Measurements from ENCODE around the gene TNS3. TPM values are rescaled to one million over a fixed set of nuclear protein-coding genes. Genes with fewer than 3 reads are reported as not detected.

The TNS3 gene
- total and polyA plus RNA-seq, 7 donors: 17.4 to 43.8 (median 28.8) TPM

GRCh38 chr7:47498229-47499056, 83.5 kb downstream of the TNS3 start:
- WGBS, 2 donors: 36 to 69% methylated on average over 17 of the region's 17 CpGs
- Histone ChIP-seq H3K4me1 (peaks cover 0 to 91% (median 88%) of the 10 kb centered on the region in 4 donors), H3K36me3 (no peaks in the 10 kb centered on the region), H3K27ac (peak overlapping the region; percentile 19 to 75 (median 74)), H3K4me3 (no peak overlapping the region), H3K9me3 (no peaks in the 10 kb centered on the region), H3K27me3 (no peaks in the 10 kb centered on the region)
- TF ChIP-seq EP300 (IDR thresholded peaks at IDR 0.05) (no peak), POLR2A (IDR thresholded peaks at IDR 0.05) (no peak), POLR2AphosphoS5 (IDR thresholded peaks at IDR 0.05) (no peak), CTCF (IDR thresholded peaks at IDR 0.05) (no peak)
- peak; percentile 65 for DNase-seq
- intact Hi-C loops (cut with DNase I): loop anchor here (5.0 kb wide), 1 partner anchor 84 kb away; the partner anchor contains the start of gene TNS3

DNA sequence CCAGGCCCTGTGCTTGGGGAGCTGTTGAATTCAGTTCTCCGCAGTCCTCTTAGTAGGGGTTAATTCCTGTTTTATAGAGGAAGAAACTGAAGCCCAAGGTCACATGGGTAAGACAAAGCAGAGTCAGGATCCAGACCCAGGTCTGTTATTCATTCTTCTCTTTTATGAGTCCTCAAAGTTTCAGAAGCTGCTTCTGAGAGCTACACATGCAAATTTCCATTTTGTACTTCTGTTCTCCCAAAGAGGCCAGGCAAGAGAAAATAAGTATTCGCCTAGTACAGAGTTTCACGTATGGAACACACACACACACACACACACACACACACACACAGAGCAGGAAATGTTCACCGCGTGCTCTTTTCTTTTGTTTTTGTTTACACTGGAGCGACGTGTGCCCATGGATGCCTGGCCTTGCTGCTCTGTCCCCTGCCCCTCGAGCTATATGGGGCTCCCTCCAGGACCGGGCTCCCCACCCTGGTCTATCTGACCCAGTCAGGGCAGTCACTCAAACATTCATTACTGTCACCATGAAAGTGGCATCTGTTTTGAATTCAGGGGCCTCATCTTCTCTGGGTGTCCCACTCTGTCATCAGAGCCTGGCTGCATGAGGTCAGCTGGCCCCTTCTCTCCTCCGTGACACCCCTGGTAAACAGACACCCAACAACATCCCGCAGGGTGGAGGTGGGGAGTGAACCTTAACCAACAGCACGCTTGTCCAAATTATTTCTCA, 84.4 kb downstream of the TNS3 start:
- DNase-seq: no peak
- TF ChIP-seq EP300 (IDR thresholded peaks at IDR 0.05) (no peak), POLR2AphosphoS5 (IDR thresholded peaks at IDR 0.05) (peak in 2 of 4 donors; percentile 6 to 29)
- WGBS, 2 donors: 24 to 38% methylated on average over 12 of the region's 12 CpGs
- Histone ChIP-seq H3K4me1 (peaks cover 0 to 88% (median 80%) of the 10 kb centered on the region in 4 donors), H3K9me3 (no peaks in the 10 kb centered on the region), H3K27ac (peak overlapping the region; percentile 19 to 75 (median 74)), H3K27me3 (no peaks in the 10 kb centered on the region), H3K36me3 (no peaks in the 10 kb centered on the region), H3K4me3 (no peak overlapping the region)
- intact Hi-C loops (cut with DNase I): loop anchor here (5.0 kb wide), 1 partner anchor 85 kb away; the partner anchor contains the start of gene TNS3

DNA sequence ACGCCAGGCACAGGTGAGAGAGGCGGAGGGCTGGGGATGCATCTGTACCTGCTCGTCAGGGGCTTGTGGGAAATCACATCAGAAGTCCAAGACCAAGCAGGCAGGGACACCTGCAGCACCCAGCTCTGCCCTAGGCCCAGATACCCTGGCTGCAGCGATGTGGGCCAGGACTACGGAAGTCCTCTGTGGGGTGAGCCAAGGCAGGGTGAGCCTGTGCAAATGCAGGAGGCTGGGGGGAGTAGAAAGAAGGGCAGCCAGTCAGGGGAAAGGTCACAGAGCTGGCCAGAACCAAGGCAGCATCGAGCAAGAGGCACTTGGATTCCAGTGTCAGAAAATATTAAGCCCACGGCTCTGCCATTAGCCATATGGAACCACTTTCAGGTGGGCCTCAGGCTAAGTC, 85.2 kb downstream of the TNS3 start:
- no peak for TF ChIP-seq CTCF (IDR thresholded peaks at IDR 0.05)
- TF ChIP-seq POLR2AphosphoS5 (IDR thresholded peaks at IDR 0.05): no peak
- no peak for TF ChIP-seq EP300 (IDR thresholded peaks at IDR 0.05)
- TF ChIP-seq POLR2A (IDR thresholded peaks at IDR 0.05): no peak
- no peak overlapping the region for H3K4me3 ChIP-seq
- no peak for DNase-seq
- H3K27me3 ChIP-seq: no peaks in the 10 kb centered on the region
- peak overlapping the region in 3 of 4 donors; percentile 74 to 75 (median 74) for H3K27ac ChIP-seq
- H3K4me1 ChIP-seq: peaks cover 0 to 86% (median 73%) of the 10 kb centered on the region in 4 donors
- H3K36me3 ChIP-seq: no peaks in the 10 kb centered on the region
- intact Hi-C loops (cut with DNase I): loop anchor here (5.0 kb wide), 1 partner anchor 86 kb away; the partner anchor contains the start of gene TNS3
- 83 to 88% methylated on average over 7 of the region's 7 CpGs for WGBS, 2 donors
- no peaks in the 10 kb centered on the region for H3K9me3 ChIP-seq

GRCh38 chr7:47496056-47496665, 85.8 kb downstream of the TNS3 start:
- TF ChIP-seq POLR2AphosphoS5 (IDR thresholded peaks at IDR 0.05) (no peak), EP300 (IDR thresholded peaks at IDR 0.05) (no peak), CTCF (IDR thresholded peaks at IDR 0.05) (no peak), POLR2A (IDR thresholded peaks at IDR 0.05) (no peak)
- H3K9me3 ChIP-seq: no peaks in the 10 kb centered on the region
- H3K4me3 ChIP-seq: no peak overlapping the region
- peaks cover 0 to 81% (median 68%) of the 10 kb centered on the region in 4 donors for H3K4me1 ChIP-seq
- intact Hi-C loops (cut with DNase I): loop anchor here (5.0 kb wide), 1 partner anchor 86 kb away; the partner anchor contains the start of gene TNS3
- no peaks in the 10 kb centered on the region for H3K36me3 ChIP-seq
- WGBS, 2 donors: 86 to 89% methylated on average over 11 of the region's 11 CpGs
- DNase-seq: no peak
- no peaks in the 10 kb centered on the region for H3K27me3 ChIP-seq
- H3K27ac ChIP-seq: peak overlapping the region in 3 of 4 donors; percentile 74 to 75 (median 74)
